GM12878 (cell line): Measurements from ENCODE around the gene DGKB. TPM values are rescaled to one million over a fixed set of nuclear protein-coding genes. Genes with fewer than 3 reads are reported as not detected.

Experiments used
- ATAC-seq: fragments of 200-7000 bp; cut with Tn5 transposase; 3 replicates; pipeline ENCODE4 v1.9.1; 2020; ENCODE audit warnings: mild to moderate bottlenecking, moderate library complexity
- BruUV-seq: library from RNA; stranded (reverse); fragments of 400-500 nt; replicated peaks from 2 replicates; lab custom pipeline; 2021; lab: Mats Ljungman, UMichigan
- CTCF ChIA-PET: fragments of 300-600 bp; sonication (Branson Sonifier 250); formaldehyde crosslinking; extraction: SDS; loops from one replicate; lab custom pipeline; 2021; ENCODE audit warnings: inconsistent platforms; lab: Yijun Ruan, JAX
- POLR2A ChIA-PET: fragments of 350-600 bp; formaldehyde crosslinking; extraction: SDS; loops from one replicate; lab custom pipeline; 2021; ENCODE audit warnings: inconsistent platforms; lab: Charles Lee
- RAD21 ChIA-PET: fragments of 300-600 bp; sonication (Branson Sonifier 250); formaldehyde crosslinking; loops from one replicate; lab custom pipeline; 2023; ENCODE audit warnings: antibody characterized with exemption; ENCODE audit not compliant: unreplicated experiment; lab: Charles Lee
- SMC1A ChIA-PET: fragments of 300-600 bp; sonication (Branson Sonifier 250); formaldehyde crosslinking; loops from one replicate; lab custom pipeline; 2023; ENCODE audit not compliant: unreplicated experiment, uncharacterized antibody; lab: Charles Lee
- DNase-seq: peaks from one replicate; pipeline ENCODE4 v3.0.0-alpha.2; 2011; ENCODE audit warnings: low read depth, low spot score
- FAIRE-seq: peaks from 3 replicates; lab custom pipeline; 2011; peaks lifted over from hg19 to GRCh38; lab: Jason Lieb, UNC
- H2AFZ ChIP-seq: 2 replicates; pipeline ENCODE4 v1.6.0; 2011; ENCODE audit warnings: low read depth, low read length, control low read depth; ENCODE audit not compliant: control insufficient read depth
- H3K27ac ChIP-seq: 2 replicates; pipeline ENCODE4 v1.5.1; 2011; ENCODE audit warnings: control low read depth; ENCODE audit not compliant: control insufficient read depth, insufficient read depth
- H3K27me3 ChIP-seq, 2 experiments: replicated peaks in 1 of 2; 2 replicates each; pipeline versions ENCODE4 v1.6.0 to v1.6.1; 2011; ENCODE audit warnings: low read length in 1 of 2; ENCODE audit not compliant: control insufficient read depth in 2 of 2, insufficient read depth in 2 of 2
- H3K36me3 ChIP-seq, 2 experiments: 2 replicates each; pipeline ENCODE4 v1.5.1; 2011; ENCODE audit warnings: low read length in 1 of 2; ENCODE audit not compliant: control insufficient read depth in 2 of 2, insufficient read depth in 2 of 2
- H3K4me1 ChIP-seq: 2 replicates; pipeline ENCODE4 v1.6.1; 2011; ENCODE audit warnings: mild to moderate bottlenecking, low read length, moderate library complexity, mixed read lengths; ENCODE audit not compliant: control insufficient read depth, insufficient read depth
- H3K4me2 ChIP-seq: 2 replicates; pipeline ENCODE4 v1.6.0; 2011; ENCODE audit warnings: control low read depth; ENCODE audit not compliant: control insufficient read depth, insufficient read depth
- H3K4me3 ChIP-seq: fragments of 200-600 bp; sonication (generic); 2 replicates; pipeline ENCODE4 v1.5.1; 2016
- H3K79me2 ChIP-seq: 2 replicates; pipeline ENCODE4 v1.6.0; 2011; ENCODE audit warnings: low read length; ENCODE audit not compliant: control insufficient read depth, insufficient read depth
- H3K9ac ChIP-seq: 2 replicates; pipeline ENCODE4 v1.8.0; 2011; ENCODE audit warnings: low read length, control low read depth, mixed read lengths; ENCODE audit not compliant: control insufficient read depth, insufficient read depth
- H3K9me3 ChIP-seq: replicated peaks from 3 replicates; pipeline ENCODE4 v1.5.1; 2011; ENCODE audit warnings: mild to moderate bottlenecking, low read length; ENCODE audit not compliant: control insufficient read depth, insufficient read depth
- H4K20me1 ChIP-seq: 2 replicates; pipeline ENCODE4 v1.6.0; 2011; ENCODE audit not compliant: control insufficient read depth, insufficient read depth
- CBX3 ChIP-seq: fragments of 200-600 bp; sonication (generic); IDR thresholded peaks from 2 replicates; pipeline ENCODE4 v1.6.1; 2016; ENCODE audit warnings: low read depth, borderline replicate concordance
- CHD1 ChIP-seq: IDR thresholded peaks from 2 replicates; pipeline ENCODE4 v1.6.1; 2012; ENCODE audit warnings: low read depth, low read length, improper control_type of control experiment
- EED ChIP-seq: sonication (generic); IDR thresholded peaks from 2 replicates; pipeline ENCODE4 v1.6.1; 2016; ENCODE audit warnings: antibody characterized with exemption, low read depth
- KAT2A ChIP-seq: conservative IDR thresholded peaks from 2 replicates; pipeline ENCODE4 v1.6.1; 2011; ENCODE audit warnings: low read depth, low read length; ENCODE audit not compliant: control insufficient read depth
- NBN ChIP-seq: fragments of 450-650 bp; IDR thresholded peaks from 2 replicates; pipeline ENCODE4 v1.6.1; 2016
- PAX8 ChIP-seq: fragments of 450-650 bp; IDR thresholded peaks from 2 replicates; pipeline ENCODE4 v1.6.1; 2017; ENCODE audit warnings: mild to moderate bottlenecking, moderate library complexity
- REST ChIP-seq: IDR thresholded peaks from 2 replicates; pipeline ENCODE4 v1.6.1; 2012; ENCODE audit warnings: mild to moderate bottlenecking, low read depth, low read length
- TCF12 ChIP-seq: IDR thresholded peaks from 2 replicates; pipeline ENCODE4 v1.6.1; 2011; ENCODE audit warnings: low read depth, mild to moderate bottlenecking, low read length
- YY1 ChIP-seq: IDR thresholded peaks from 2 replicates; pipeline ENCODE4 v1.6.1; 2011; ENCODE audit warnings: low read depth, mild to moderate bottlenecking, low read length
- ZNF274 ChIP-seq: IDR thresholded peaks from one replicate; pipeline ENCODE4 v1.8.0; 2011; ENCODE audit not compliant: insufficient read length, insufficient read depth
- WGBS: methylation state at CpG from one replicate; pipeline ENCODE4 v1.1.6; 2016; ENCODE audit warnings: low lambda C conversion rate; ENCODE audit not compliant: insufficient replicate concordance, insufficient coverage; ENCODE audit errors: missing lambda C conversion rate; 5-methylcytosine and 5-hydroxymethylcytosine counted together
- in situ Hi-C: fragments of 300-500 bp; cut with MboI; formaldehyde crosslinking; loops from 9 replicates; pipeline ENCODE4 v1.14.3; 2018; ENCODE audit warnings: mixed read lengths
- intact Hi-C: fragments of 100-400 bp; cut with micrococcal nuclease; formaldehyde crosslinking; loops from one replicate; pipeline ENCODE4 v1.14.2; 2022; ENCODE audit not compliant: unreplicated experiment
- polyA plus RNA-seq, 11 experiments: library from polyadenylated mRNA; depleted of rRNA in 4 of 11; unstranded in 6 of 11; stranded (reverse) in 5 of 11; fragments of >200 nt; fragmentation: Nextera tagmentation in 4 of 11; fragmentation: Illumina TruSeq in 1 of 11; extraction: Ambion mirVana in 4 of 11; extraction: Trizol in 1 of 11; gene quantifications; 1 replicate in 1 of 11; 2 replicates in 10 of 11; pipeline versions ENCODE4 v1.2.1 to v1.2.3, GENCODE V29; 2011 to 2016; ENCODE audit warnings: inconsistent platforms in 2 of 11, missing spikeins in 2 of 11, low read depth in 1 of 11
- total RNA-seq, 4 experiments: library from RNA; depleted of rRNA in 3 of 4; stranded (reverse); fragments of >200 nt in 3 of 4; fragmentation: Illumina TruSeq in 1 of 4; extraction: Trizol in 1 of 4; gene quantifications; 2 replicates each; pipeline versions ENCODE4 v1.2.1 to v1.2.3, GENCODE V29; 2013 to 2021
- TF ChIP-seq, protein P1 (sequence below): fragments of 450-650 bp; formaldehyde crosslinking; IDR thresholded peaks from 2 replicates; pipeline ENCODE4 v1.4.0; 2020; ENCODE audit warnings: mild to moderate bottlenecking, moderate library complexity
- TF ChIP-seq, protein P2 (sequence below), 3 experiments: IDR thresholded peaks in 2 of 3; conservative IDR thresholded peaks in 1 of 3; 2 replicates each; pipeline ENCODE4 v1.5.1; 2011; ENCODE audit warnings: low read depth in 3 of 3, low read length in 3 of 3, mild to moderate bottlenecking in 3 of 3, control low read depth in 2 of 3, moderate library complexity in 2 of 3, inconsistent platforms in 1 of 3, mixed read lengths in 1 of 3; ENCODE audit not compliant: control insufficient read depth in 2 of 3, insufficient read depth in 1 of 3; ENCODE audit errors: extremely low read depth in 1 of 3
- TF ChIP-seq, protein P3 (sequence below): fragments of 450-650 bp; IDR thresholded peaks from 2 replicates; pipeline ENCODE4 v1.6.1; 2017; ENCODE audit warnings: mild to moderate bottlenecking

Gene DGKB
- total and polyA plus RNA-seq, 10 of the 15 experiments (the other 5 are each of a cell fraction or from before 2014, with no cell fraction given): 0.02 to 0.10 (median 0.04) TPM; not detected in 6

GRCh38 chr7:14196555-14196954, 706.0 kb downstream of the DGKB start:
- Histone ChIP-seq H3K9ac (no peak overlapping the region), H3K79me2 (no peaks in the 10 kb centered on the region), H3K27ac (no peak overlapping the region), H4K20me1 (no peaks in the 10 kb centered on the region), H3K9me3 (no peaks in the 10 kb centered on the region), H3K36me3 (no peaks in the 10 kb centered on the region), H3K4me2 (no peak overlapping the region), H2AFZ (no peak overlapping the region), H3K4me1 (no peaks in the 10 kb centered on the region), H3K4me3 (no peak overlapping the region), H3K27me3 (no peaks in the 10 kb centered on the region)
- in situ Hi-C loops: no loop called here
- FAIRE-seq (no peak), DNase-seq (no peak), ATAC-seq (no peak)
- no peak for TF ChIP-seq EED
- TF ChIP-seq REST: no peak
- no peak for TF ChIP-seq NBN
- no peak for TF ChIP-seq PAX8
- TF ChIP-seq, protein P1, sequence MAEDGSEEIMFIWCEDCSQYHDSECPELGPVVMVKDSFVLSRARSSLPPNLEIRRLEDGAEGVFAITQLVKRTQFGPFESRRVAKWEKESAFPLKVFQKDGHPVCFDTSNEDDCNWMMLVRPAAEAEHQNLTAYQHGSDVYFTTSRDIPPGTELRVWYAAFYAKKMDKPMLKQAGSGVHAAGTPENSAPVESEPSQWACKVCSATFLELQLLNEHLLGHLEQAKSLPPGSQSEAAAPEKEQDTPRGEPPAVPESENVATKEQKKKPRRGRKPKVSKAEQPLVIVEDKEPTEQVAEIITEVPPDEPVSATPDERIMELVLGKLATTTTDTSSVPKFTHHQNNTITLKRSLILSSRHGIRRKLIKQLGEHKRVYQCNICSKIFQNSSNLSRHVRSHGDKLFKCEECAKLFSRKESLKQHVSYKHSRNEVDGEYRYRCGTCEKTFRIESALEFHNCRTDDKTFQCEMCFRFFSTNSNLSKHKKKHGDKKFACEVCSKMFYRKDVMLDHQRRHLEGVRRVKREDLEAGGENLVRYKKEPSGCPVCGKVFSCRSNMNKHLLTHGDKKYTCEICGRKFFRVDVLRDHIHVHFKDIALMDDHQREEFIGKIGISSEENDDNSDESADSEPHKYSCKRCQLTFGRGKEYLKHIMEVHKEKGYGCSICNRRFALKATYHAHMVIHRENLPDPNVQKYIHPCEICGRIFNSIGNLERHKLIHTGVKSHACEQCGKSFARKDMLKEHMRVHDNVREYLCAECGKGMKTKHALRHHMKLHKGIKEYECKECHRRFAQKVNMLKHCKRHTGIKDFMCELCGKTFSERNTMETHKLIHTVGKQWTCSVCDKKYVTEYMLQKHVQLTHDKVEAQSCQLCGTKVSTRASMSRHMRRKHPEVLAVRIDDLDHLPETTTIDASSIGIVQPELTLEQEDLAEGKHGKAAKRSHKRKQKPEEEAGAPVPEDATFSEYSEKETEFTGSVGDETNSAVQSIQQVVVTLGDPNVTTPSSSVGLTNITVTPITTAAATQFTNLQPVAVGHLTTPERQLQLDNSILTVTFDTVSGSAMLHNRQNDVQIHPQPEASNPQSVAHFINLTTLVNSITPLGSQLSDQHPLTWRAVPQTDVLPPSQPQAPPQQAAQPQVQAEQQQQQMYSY: no peak
- no peak for TF ChIP-seq YY1
- no peak for TF ChIP-seq CHD1
- no peak for TF ChIP-seq CBX3
- no peak for TF ChIP-seq KAT2A
- TF ChIP-seq ZNF274: no peak
- TF ChIP-seq, protein P2, sequence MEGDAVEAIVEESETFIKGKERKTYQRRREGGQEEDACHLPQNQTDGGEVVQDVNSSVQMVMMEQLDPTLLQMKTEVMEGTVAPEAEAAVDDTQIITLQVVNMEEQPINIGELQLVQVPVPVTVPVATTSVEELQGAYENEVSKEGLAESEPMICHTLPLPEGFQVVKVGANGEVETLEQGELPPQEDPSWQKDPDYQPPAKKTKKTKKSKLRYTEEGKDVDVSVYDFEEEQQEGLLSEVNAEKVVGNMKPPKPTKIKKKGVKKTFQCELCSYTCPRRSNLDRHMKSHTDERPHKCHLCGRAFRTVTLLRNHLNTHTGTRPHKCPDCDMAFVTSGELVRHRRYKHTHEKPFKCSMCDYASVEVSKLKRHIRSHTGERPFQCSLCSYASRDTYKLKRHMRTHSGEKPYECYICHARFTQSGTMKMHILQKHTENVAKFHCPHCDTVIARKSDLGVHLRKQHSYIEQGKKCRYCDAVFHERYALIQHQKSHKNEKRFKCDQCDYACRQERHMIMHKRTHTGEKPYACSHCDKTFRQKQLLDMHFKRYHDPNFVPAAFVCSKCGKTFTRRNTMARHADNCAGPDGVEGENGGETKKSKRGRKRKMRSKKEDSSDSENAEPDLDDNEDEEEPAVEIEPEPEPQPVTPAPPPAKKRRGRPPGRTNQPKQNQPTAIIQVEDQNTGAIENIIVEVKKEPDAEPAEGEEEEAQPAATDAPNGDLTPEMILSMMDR (IDR thresholded peaks at IDR 0.05 in 2 of 3, conservative IDR thresholded peaks at IDR 0.05 in 1 of 3; ENCODE audit: control insufficient read depth in 2 of 3, extremely low read depth in 1 of 3, insufficient read depth in 1 of 3, low read depth in 3 of 3, low read length in 3 of 3): no peak
- TF ChIP-seq, protein P3, sequence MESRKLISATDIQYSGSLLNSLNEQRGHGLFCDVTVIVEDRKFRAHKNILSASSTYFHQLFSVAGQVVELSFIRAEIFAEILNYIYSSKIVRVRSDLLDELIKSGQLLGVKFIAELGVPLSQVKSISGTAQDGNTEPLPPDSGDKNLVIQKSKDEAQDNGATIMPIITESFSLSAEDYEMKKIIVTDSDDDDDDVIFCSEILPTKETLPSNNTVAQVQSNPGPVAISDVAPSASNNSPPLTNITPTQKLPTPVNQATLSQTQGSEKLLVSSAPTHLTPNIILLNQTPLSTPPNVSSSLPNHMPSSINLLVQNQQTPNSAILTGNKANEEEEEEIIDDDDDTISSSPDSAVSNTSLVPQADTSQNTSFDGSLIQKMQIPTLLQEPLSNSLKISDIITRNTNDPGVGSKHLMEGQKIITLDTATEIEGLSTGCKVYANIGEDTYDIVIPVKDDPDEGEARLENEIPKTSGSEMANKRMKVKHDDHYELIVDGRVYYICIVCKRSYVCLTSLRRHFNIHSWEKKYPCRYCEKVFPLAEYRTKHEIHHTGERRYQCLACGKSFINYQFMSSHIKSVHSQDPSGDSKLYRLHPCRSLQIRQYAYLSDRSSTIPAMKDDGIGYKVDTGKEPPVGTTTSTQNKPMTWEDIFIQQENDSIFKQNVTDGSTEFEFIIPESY: no peak
- no peak for TF ChIP-seq TCF12
- no TSS peak for BruUV-seq
- CTCF ChIA-PET: no interaction called here
- SMC1A ChIA-PET: no interaction called here
- RAD21 ChIA-PET: no interaction called here
- intact Hi-C loops: no loop called here
- WGBS: 9% methylated on average over 2 of the region's 2 CpGs
- POLR2A ChIA-PET: no interaction called here
